ENCODE measurements around the gene FKBP4. TPM values are rescaled to one million over a fixed set of nuclear protein-coding genes. Genes with fewer than 3 reads are reported as not detected.
A peak's percentile ranks its signal among the peaks of the same experiment; 100 is the strongest.

Gene FKBP4
- total RNA-seq, 1 donor from 2014 or later: 68.7 TPM

DNA sequence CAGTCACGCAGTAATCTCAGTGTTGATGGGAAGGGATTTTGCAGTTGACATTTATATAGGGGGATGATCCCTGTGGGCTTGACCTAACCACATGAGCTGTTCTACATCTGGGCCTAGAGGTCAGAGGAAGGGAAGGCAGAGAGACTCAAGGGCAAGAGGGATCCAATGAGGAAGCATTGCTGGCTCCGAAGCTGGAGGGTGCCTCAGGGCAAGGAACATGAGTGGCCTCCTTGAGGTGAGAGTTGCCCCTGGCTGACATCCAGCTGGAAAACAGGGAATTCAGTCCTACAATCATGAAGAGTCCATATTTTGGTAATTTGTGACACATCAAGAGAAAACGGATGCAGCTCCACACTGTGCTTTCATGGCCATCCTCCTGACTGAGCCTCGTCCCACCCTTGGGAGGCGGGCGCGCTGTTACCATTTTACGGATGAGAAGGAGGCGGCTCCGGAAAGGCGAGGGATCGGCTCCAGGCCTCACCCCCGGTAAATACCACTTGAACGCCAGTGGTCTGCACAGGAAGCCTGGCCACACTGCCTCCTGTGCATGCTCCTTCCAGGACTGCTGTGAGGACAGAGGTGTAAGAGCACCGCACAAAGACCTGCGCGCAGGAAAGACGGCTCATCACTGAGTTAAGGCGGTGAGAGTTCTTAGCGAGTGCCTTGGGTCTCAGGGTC is 18.5 kb upstream of the FKBP4 start:
- Histone ChIP-seq H2AFZ (ENCODE audit: low read depth, low read length) (no peak overlapping the region), H3K36me3 (ENCODE audit: insufficient read depth, low read length) (no peaks in the 10 kb centered on the region), H3K79me2 (ENCODE audit: insufficient read depth, low read length) (no peaks in the 10 kb centered on the region), H3K9ac (ENCODE audit: low read length) (no peak overlapping the region), H3K4me1 (ENCODE audit: insufficient read depth, low read length) (no peaks in the 10 kb centered on the region), H3K27me3 (ENCODE audit: insufficient read depth, low read length) (peaks cover 22% of the 10 kb centered on the region), H3K4me2 (ENCODE audit: low read length) (no peak overlapping the region), H3K4me3 (ENCODE audit: insufficient read depth, low read depth, low read length) (no peak overlapping the region), H4K20me1 (ENCODE audit: insufficient read depth, low read length) (no peaks in the 10 kb centered on the region), H3K9me3 (ENCODE audit: insufficient read depth, low read depth, low read length) (no peaks in the 10 kb centered on the region), H3K27ac (ENCODE audit: low read depth, low read length) (no peak overlapping the region)
- H3K9me3 Mint-ChIP-seq (ENCODE audit: unreplicated experiment): peaks cover 4% of the 10 kb centered on the region
- H3K27ac Mint-ChIP-seq (ENCODE audit: unreplicated experiment): no peak overlapping the region
- peaks cover 5% of the 10 kb centered on the region for H3K36me3 Mint-ChIP-seq (ENCODE audit: low read depth, unreplicated experiment)
- H3K4me3 Mint-ChIP-seq (ENCODE audit: unreplicated experiment): no peak overlapping the region
- H3K27me3 Mint-ChIP-seq (ENCODE audit: low read depth, unreplicated experiment): peaks cover 54% of the 10 kb centered on the region
- TF ChIP-seq, protein P1, sequence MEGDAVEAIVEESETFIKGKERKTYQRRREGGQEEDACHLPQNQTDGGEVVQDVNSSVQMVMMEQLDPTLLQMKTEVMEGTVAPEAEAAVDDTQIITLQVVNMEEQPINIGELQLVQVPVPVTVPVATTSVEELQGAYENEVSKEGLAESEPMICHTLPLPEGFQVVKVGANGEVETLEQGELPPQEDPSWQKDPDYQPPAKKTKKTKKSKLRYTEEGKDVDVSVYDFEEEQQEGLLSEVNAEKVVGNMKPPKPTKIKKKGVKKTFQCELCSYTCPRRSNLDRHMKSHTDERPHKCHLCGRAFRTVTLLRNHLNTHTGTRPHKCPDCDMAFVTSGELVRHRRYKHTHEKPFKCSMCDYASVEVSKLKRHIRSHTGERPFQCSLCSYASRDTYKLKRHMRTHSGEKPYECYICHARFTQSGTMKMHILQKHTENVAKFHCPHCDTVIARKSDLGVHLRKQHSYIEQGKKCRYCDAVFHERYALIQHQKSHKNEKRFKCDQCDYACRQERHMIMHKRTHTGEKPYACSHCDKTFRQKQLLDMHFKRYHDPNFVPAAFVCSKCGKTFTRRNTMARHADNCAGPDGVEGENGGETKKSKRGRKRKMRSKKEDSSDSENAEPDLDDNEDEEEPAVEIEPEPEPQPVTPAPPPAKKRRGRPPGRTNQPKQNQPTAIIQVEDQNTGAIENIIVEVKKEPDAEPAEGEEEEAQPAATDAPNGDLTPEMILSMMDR (IDR thresholded peaks at IDR 0.05; ENCODE audit: insufficient read depth, low read depth, low read length): no peak
- TF ChIP-seq EZH2 (IDR thresholded peaks at IDR 0.05; ENCODE audit: insufficient read depth, low read length): no peak
- no peak for FAIRE-seq
- no peaks in the 10 kb centered on the region for H3K4me1 Mint-ChIP-seq (ENCODE audit: low read depth, unreplicated experiment)
- no peak for DNase-seq (ENCODE audit: low read depth)

DNA sequence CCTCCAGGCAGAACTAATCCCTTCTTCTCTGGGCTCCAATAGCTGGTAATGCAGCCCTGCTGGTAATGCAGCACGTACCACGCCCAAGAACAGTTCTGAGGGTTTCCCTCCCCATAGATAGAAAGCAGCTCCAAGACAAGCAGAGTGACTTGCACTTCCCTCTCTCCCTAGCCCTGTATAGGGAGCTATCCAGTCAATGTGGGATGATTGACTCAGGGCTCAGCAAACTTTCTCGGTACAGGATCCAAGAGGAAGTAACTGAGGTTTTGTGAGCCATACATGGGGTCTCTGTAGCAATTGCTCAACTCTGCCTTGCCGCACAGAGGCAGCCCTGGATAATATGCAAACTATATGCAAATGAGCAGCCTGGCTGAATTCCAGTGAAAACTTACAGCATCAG is 15.5 kb upstream of the FKBP4 start:
- Histone ChIP-seq H3K9ac (ENCODE audit: low read length) (no peak overlapping the region), H3K27ac (ENCODE audit: low read depth, low read length) (no peak overlapping the region), H3K27me3 (ENCODE audit: insufficient read depth, low read length) (peaks cover 28% of the 10 kb centered on the region), H4K20me1 (ENCODE audit: insufficient read depth, low read length) (no peaks in the 10 kb centered on the region), H3K4me1 (ENCODE audit: insufficient read depth, low read length) (peaks cover 6% of the 10 kb centered on the region), H3K36me3 (ENCODE audit: insufficient read depth, low read length) (no peaks in the 10 kb centered on the region), H3K4me3 (ENCODE audit: insufficient read depth, low read depth, low read length) (no peak overlapping the region), H3K9me3 (ENCODE audit: insufficient read depth, low read depth, low read length) (no peaks in the 10 kb centered on the region), H3K79me2 (ENCODE audit: insufficient read depth, low read length) (no peaks in the 10 kb centered on the region), H2AFZ (ENCODE audit: low read depth, low read length) (no peak overlapping the region), H3K4me2 (ENCODE audit: low read length) (no peak overlapping the region)
- Mint-ChIP-seq H3K9me3 (ENCODE audit: unreplicated experiment) (no peaks in the 10 kb centered on the region), H3K27ac (ENCODE audit: unreplicated experiment) (no peak overlapping the region), H3K4me3 (ENCODE audit: unreplicated experiment) (no peak overlapping the region), H3K4me1 (ENCODE audit: low read depth, unreplicated experiment) (no peaks in the 10 kb centered on the region), H3K36me3 (ENCODE audit: low read depth, unreplicated experiment) (peaks cover 2% of the 10 kb centered on the region), H3K27me3 (ENCODE audit: low read depth, unreplicated experiment) (peaks cover 53% of the 10 kb centered on the region)
- no peak for FAIRE-seq
- no peak for DNase-seq (ENCODE audit: low read depth)
- TF ChIP-seq, protein P1 (IDR thresholded peaks at IDR 0.05; ENCODE audit: insufficient read depth, low read depth, low read length): no peak
- TF ChIP-seq EZH2 (IDR thresholded peaks at IDR 0.05; ENCODE audit: insufficient read depth, low read length): no peak

DNA sequence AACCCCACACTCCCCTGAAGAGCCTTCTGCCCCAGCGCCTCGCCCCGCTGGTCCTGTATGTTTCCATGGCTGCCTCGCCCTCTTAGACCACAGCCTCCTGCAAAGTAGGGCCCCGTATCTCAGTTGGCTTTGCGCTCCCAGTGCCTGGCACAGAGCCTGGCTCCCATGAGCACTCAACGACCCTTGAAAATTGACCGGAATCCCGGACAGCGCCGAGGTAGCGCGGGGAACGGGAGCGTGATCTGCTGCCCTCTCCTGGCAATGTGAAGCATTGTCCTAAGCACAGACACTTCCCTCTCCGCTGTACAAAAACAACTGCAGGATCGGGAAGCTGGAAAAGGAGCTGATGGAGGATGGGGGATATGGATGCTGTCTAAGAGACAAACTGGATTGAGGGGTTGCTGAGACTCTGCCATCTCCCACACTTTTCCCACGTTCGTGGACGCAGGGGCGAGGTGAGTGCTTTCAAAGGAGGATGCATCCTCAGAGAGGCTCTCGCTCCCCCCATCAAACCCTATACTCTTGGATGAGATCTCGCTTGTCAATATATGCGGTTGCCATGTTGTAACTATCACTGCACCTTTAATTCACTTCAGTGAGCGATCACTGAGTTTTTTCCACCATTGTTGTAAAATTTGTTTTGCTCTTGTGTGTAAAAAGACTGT is 10.7 kb upstream of the FKBP4 start:
- DNase-seq (ENCODE audit: low read depth): no peak
- no peak overlapping the region for H3K4me3 Mint-ChIP-seq (ENCODE audit: unreplicated experiment)

More for the DNA sequence above, 10.7 kb upstream of the FKBP4 start:
- H3K4me1 Mint-ChIP-seq (ENCODE audit: low read depth, unreplicated experiment): no peaks in the 10 kb centered on the region
- Histone ChIP-seq H2AFZ (ENCODE audit: low read depth, low read length) (peak overlapping the region; percentile 44), H3K27me3 (ENCODE audit: insufficient read depth, low read length) (peaks cover 31% of the 10 kb centered on the region), H3K27ac (ENCODE audit: low read depth, low read length) (no peak overlapping the region), H3K9ac (ENCODE audit: low read length) (no peak overlapping the region), H3K4me1 (ENCODE audit: insufficient read depth, low read length) (peaks cover 6% of the 10 kb centered on the region), H3K4me3 (ENCODE audit: insufficient read depth, low read depth, low read length) (no peak overlapping the region), H3K36me3 (ENCODE audit: insufficient read depth, low read length) (no peaks in the 10 kb centered on the region), H4K20me1 (ENCODE audit: insufficient read depth, low read length) (no peaks in the 10 kb centered on the region), H3K4me2 (ENCODE audit: low read length) (peak overlapping the region; percentile 76), H3K9me3 (ENCODE audit: insufficient read depth, low read depth, low read length) (no peaks in the 10 kb centered on the region), H3K79me2 (ENCODE audit: insufficient read depth, low read length) (no peaks in the 10 kb centered on the region)
- H3K27ac Mint-ChIP-seq (ENCODE audit: unreplicated experiment): no peak overlapping the region
- H3K9me3 Mint-ChIP-seq (ENCODE audit: unreplicated experiment): no peaks in the 10 kb centered on the region
- peaks cover 42% of the 10 kb centered on the region for H3K27me3 Mint-ChIP-seq (ENCODE audit: low read depth, unreplicated experiment)
- peak; percentile 26 for FAIRE-seq
- H3K36me3 Mint-ChIP-seq (ENCODE audit: low read depth, unreplicated experiment): no peaks in the 10 kb centered on the region
- TF ChIP-seq, protein P1 (IDR thresholded peaks at IDR 0.05; ENCODE audit: insufficient read depth, low read depth, low read length): peak; percentile 87
- TF ChIP-seq EZH2 (IDR thresholded peaks at IDR 0.05; ENCODE audit: insufficient read depth, low read length): no peak

Data from astrocyte (in vitro differentiated cells and primary cell).